ENCODE results near the gene NEDD4L. TPM values are rescaled to one million over a fixed set of nuclear protein-coding genes. Genes with fewer than 3 reads are reported as not detected.

The NEDD4L gene
- total RNA-seq, 6 experiments from 2014 or later, result 11.2 to 28.1 (median 15.7) TPM

- Mint-ChIP-seq H3K36me3 (ENCODE audit: low read depth) (no peaks in the 10 kb centered on the region), H3K4me1 (ENCODE audit: low read depth) (peaks cover 41% of the 10 kb centered on the region), H3K27me3 (ENCODE audit: insufficient read depth) (peaks cover 2% of the 10 kb centered on the region), H3K9me3 (no peaks in the 10 kb centered on the region), H3K4me3 (no peak overlapping the region), H3K27ac (no peak overlapping the region)
- no peak for TF ChIP-seq CTCF (IDR thresholded peaks at IDR 0.05)
- no peak for DNase-seq
Measured at GRCh38 chr18:58229162-58229561, 185.1 kb downstream of the NEDD4L start.

- peaks cover 36% of the 10 kb centered on the region for H3K4me1 Mint-ChIP-seq (ENCODE audit: low read depth)
- no peak for DNase-seq
- no peak overlapping the region; the same call in 1 of the 2 replicates for H3K4me3 Mint-ChIP-seq
- no peaks in the 10 kb centered on the region for H3K36me3 Mint-ChIP-seq (ENCODE audit: low read depth)
- peaks cover 2% of the 10 kb centered on the region for H3K27me3 Mint-ChIP-seq (ENCODE audit: insufficient read depth)
- TF ChIP-seq CTCF (IDR thresholded peaks at IDR 0.05), result no peak
- H3K9me3 Mint-ChIP-seq, result no peaks in the 10 kb centered on the region
- peak overlapping the region; percentile 28 for H3K27ac Mint-ChIP-seq
Measured at GRCh38 chr18:58230438-58231179, 186.6 kb downstream of the NEDD4L start.

- H3K27ac Mint-ChIP-seq, result no peak overlapping the region
- TF ChIP-seq CTCF (IDR thresholded peaks at IDR 0.05), result peak; percentile 69
- no peaks in the 10 kb centered on the region for H3K36me3 Mint-ChIP-seq (ENCODE audit: low read depth)
- peaks cover 2% of the 10 kb centered on the region for H3K27me3 Mint-ChIP-seq (ENCODE audit: insufficient read depth)
- H3K4me1 Mint-ChIP-seq (ENCODE audit: low read depth), result peaks cover 40% of the 10 kb centered on the region
- DNase-seq, result no peak
- no peak overlapping the region for H3K4me3 Mint-ChIP-seq
- no peaks in the 10 kb centered on the region for H3K9me3 Mint-ChIP-seq
Measured at GRCh38 chr18:58231930-58232329, 187.9 kb downstream of the NEDD4L start.

- Mint-ChIP-seq H3K27me3 (ENCODE audit: insufficient read depth) (peaks cover 2% of the 10 kb centered on the region; the same call in 1 of the 2 replicates), H3K9me3 (no peaks in the 10 kb centered on the region), H3K4me1 (ENCODE audit: low read depth) (peaks cover 40% of the 10 kb centered on the region), H3K4me3 (no peak overlapping the region), H3K27ac (no peak overlapping the region), H3K36me3 (ENCODE audit: low read depth) (no peaks in the 10 kb centered on the region)
- no peak for TF ChIP-seq CTCF (IDR thresholded peaks at IDR 0.05)
- DNase-seq, result no peak
Measured at GRCh38 chr18:58232668-58233067, 188.6 kb downstream of the NEDD4L start.

- no peak for DNase-seq
- no peaks in the 10 kb centered on the region for H3K36me3 Mint-ChIP-seq (ENCODE audit: low read depth)
- no peaks in the 10 kb centered on the region; the same call in 1 of the 2 replicates for H3K27me3 Mint-ChIP-seq (ENCODE audit: insufficient read depth)
- H3K9me3 Mint-ChIP-seq, result no peaks in the 10 kb centered on the region
- no peak for TF ChIP-seq CTCF (IDR thresholded peaks at IDR 0.05)
- no peak overlapping the region for H3K4me3 Mint-ChIP-seq
- H3K4me1 Mint-ChIP-seq (ENCODE audit: low read depth), result peaks cover 41% of the 10 kb centered on the region
- no peak overlapping the region for H3K27ac Mint-ChIP-seq
Measured at GRCh38 chr18:58234359-58234741, 190.3 kb downstream of the NEDD4L start.
